ENCODE measurements around the gene NRP1.

Gene NRP1

DNA sequence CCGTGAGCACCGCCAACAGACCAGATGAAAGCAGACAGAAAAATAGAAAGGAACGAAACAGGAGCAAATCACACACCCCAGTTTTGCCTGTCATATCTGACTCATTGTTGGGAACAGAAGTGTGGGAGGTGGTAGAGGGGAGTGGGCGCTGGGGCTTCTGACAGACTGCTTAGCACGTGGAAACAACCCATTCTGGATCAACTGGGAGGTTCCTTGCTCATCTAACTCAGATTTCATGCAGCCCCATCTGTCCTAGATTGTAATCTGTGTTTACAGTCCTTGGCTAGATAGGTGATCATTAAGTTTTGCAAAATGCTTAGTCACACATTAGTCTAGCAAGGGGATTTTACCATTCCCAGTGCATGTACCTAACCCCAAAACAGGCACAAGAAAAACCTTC, 154.1 kb downstream of the NRP1 start:
- no CpG with 5 or more reads among the region's 5 CpGs for whole genome bisulfite sequencing, 2 donors (ENCODE audit: extremely low coverage in 2 of 2, insufficient read length in 2 of 2, insufficient replicate concordance in 1 of 2)
- H3K23ac ChIP-seq (ENCODE audit: low read depth, low read length, poor library complexity): no peak overlapping the region
- no peak overlapping the region for H3K9ac ChIP-seq (ENCODE audit: low read depth, low read length, poor library complexity)
- no peak overlapping the region for H4K91ac ChIP-seq (ENCODE audit: low read depth, low read length, poor library complexity)
- no peak overlapping the region for H3K4me2 ChIP-seq (ENCODE audit: insufficient read depth, low read length, poor library complexity, severe bottlenecking)
- H2AFZ ChIP-seq (ENCODE audit: low read length): no peak overlapping the region
- no peaks in the 10 kb centered on the region for H3K79me1 ChIP-seq (ENCODE audit: low read depth, low read length)
- H3K27me3 ChIP-seq (ENCODE audit: control insufficient read depth in 3 of 3, insufficient read depth in 3 of 3, low read depth in 1 of 3, low read length in 3 of 3): no peaks in the 10 kb centered on the region
- no peak for DNase-seq (ENCODE audit: low spot score)
- no peak overlapping the region for H2BK12ac ChIP-seq (ENCODE audit: low read length)
- H3K18ac ChIP-seq (ENCODE audit: low read length): no peak overlapping the region
- no peak overlapping the region for H2AK5ac ChIP-seq (ENCODE audit: low read depth, low read length)
- H3K36me3 ChIP-seq (replicated peaks in 1 of 2; ENCODE audit: control insufficient read depth in 2 of 2, insufficient read depth in 2 of 2, low read length in 2 of 2): peaks cover 0 to 88% of the 10 kb centered on the region in 2 donors
- no peaks in the 10 kb centered on the region for H3K9me3 ChIP-seq (replicated peaks in 1 of 2; ENCODE audit: control insufficient read depth in 2 of 2, insufficient read depth in 1 of 2, low read depth in 1 of 2, low read length in 2 of 2)
- no peak overlapping the region for H2BK5ac ChIP-seq (ENCODE audit: low read length)
- no peak overlapping the region for H2BK120ac ChIP-seq (ENCODE audit: low read depth, low read length)
- H3K4ac ChIP-seq (ENCODE audit: low read length): no peak overlapping the region
- peaks cover 0 to 4% of the 10 kb centered on the region in 2 donors for H3K4me1 ChIP-seq (ENCODE audit: control insufficient read depth in 2 of 2, insufficient read depth in 1 of 2, low read depth in 1 of 2, low read length in 2 of 2)
- H3K27ac ChIP-seq (replicated peaks; ENCODE audit: low read length): no peak overlapping the region
- H4K8ac ChIP-seq (ENCODE audit: low read depth, low read length): no peak overlapping the region
- no peak overlapping the region for H2BK15ac ChIP-seq (ENCODE audit: low read length)
- no peak overlapping the region for H3K4me3 ChIP-seq (ENCODE audit: low read length in 2 of 2)
- H3K14ac ChIP-seq (ENCODE audit: low read length): no peak overlapping the region

DNA sequence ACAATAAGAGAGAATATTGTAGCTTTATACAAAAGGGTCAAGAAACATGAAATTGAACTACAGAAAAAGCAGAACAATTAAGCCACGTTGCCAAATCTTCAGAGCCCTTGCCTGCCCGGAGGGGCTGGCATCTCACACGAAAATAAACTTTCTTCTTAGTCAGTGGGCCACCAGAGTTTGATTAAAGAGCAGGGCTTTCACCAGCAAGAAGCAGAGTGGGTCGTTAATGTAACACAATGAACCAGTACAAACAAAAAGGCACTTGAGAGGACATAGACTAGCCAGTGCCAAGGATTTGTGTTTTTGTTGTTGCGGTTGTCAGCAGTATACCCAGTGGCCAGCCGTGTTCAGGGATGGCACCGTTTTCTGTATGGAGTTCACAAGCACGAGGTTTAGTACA, 155.4 kb downstream of the NRP1 start:
- Histone ChIP-seq H3K4me1 (ENCODE audit: control insufficient read depth in 2 of 2, insufficient read depth in 1 of 2, low read depth in 1 of 2, low read length in 2 of 2) (peaks cover 0 to 4% of the 10 kb centered on the region in 2 donors), H3K79me1 (ENCODE audit: low read depth, low read length) (no peaks in the 10 kb centered on the region), H3K27me3 (ENCODE audit: control insufficient read depth in 3 of 3, insufficient read depth in 3 of 3, low read depth in 1 of 3, low read length in 3 of 3) (no peaks in the 10 kb centered on the region), H2AK5ac (ENCODE audit: low read depth, low read length) (no peak overlapping the region), H3K4me2 (ENCODE audit: insufficient read depth, low read length, poor library complexity, severe bottlenecking) (no peak overlapping the region), H3K23ac (ENCODE audit: low read depth, low read length, poor library complexity) (no peak overlapping the region), H3K4ac (ENCODE audit: low read length) (no peak overlapping the region), H2BK120ac (ENCODE audit: low read depth, low read length) (no peak overlapping the region), H3K4me3 (ENCODE audit: low read length in 2 of 2) (no peak overlapping the region), H3K9me3 (replicated peaks in 1 of 2; ENCODE audit: control insufficient read depth in 2 of 2, insufficient read depth in 1 of 2, low read depth in 1 of 2, low read length in 2 of 2) (no peaks in the 10 kb centered on the region), H2BK12ac (ENCODE audit: low read length) (no peak overlapping the region), H3K36me3 (replicated peaks in 1 of 2; ENCODE audit: control insufficient read depth in 2 of 2, insufficient read depth in 2 of 2, low read length in 2 of 2) (peaks cover 0 to 74% of the 10 kb centered on the region in 2 donors), H3K9ac (ENCODE audit: low read depth, low read length, poor library complexity) (no peak overlapping the region), H3K27ac (replicated peaks; ENCODE audit: low read length) (no peak overlapping the region), H2AFZ (ENCODE audit: low read length) (no peak overlapping the region), H3K18ac (ENCODE audit: low read length) (no peak overlapping the region), H2BK15ac (ENCODE audit: low read length) (no peak overlapping the region), H3K14ac (ENCODE audit: low read length) (no peak overlapping the region), H4K8ac (ENCODE audit: low read depth, low read length) (no peak overlapping the region), H4K91ac (ENCODE audit: low read depth, low read length, poor library complexity) (no peak overlapping the region), H2BK5ac (ENCODE audit: low read length) (no peak overlapping the region)
- DNase-seq (ENCODE audit: low spot score): no peak
- WGBS, 2 donors (ENCODE audit: extremely low coverage in 2 of 2, insufficient read length in 2 of 2, insufficient replicate concordance in 1 of 2): no CpG with 5 or more reads among the region's 8 CpGs

- Histone ChIP-seq H3K79me1 (ENCODE audit: low read depth, low read length) (no peaks in the 10 kb centered on the region), H3K9ac (ENCODE audit: low read depth, low read length, poor library complexity) (no peak overlapping the region), H2BK12ac (ENCODE audit: low read length) (no peak overlapping the region), H3K4me3 (ENCODE audit: low read length in 2 of 2) (no peak overlapping the region), H2BK15ac (ENCODE audit: low read length) (no peak overlapping the region), H3K36me3 (replicated peaks in 1 of 2; ENCODE audit: control insufficient read depth in 2 of 2, insufficient read depth in 2 of 2, low read length in 2 of 2) (peaks cover 0 to 66% of the 10 kb centered on the region in 2 donors), H3K18ac (ENCODE audit: low read length) (no peak overlapping the region), H2AFZ (ENCODE audit: low read length) (no peak overlapping the region), H3K14ac (ENCODE audit: low read length) (no peak overlapping the region), H3K4me2 (ENCODE audit: insufficient read depth, low read length, poor library complexity, severe bottlenecking) (no peak overlapping the region), H3K4me1 (ENCODE audit: control insufficient read depth in 2 of 2, insufficient read depth in 1 of 2, low read depth in 1 of 2, low read length in 2 of 2) (peaks cover 0 to 4% of the 10 kb centered on the region in 2 donors), H3K9me3 (replicated peaks in 1 of 2; ENCODE audit: control insufficient read depth in 2 of 2, insufficient read depth in 1 of 2, low read depth in 1 of 2, low read length in 2 of 2) (no peaks in the 10 kb centered on the region), H2BK5ac (ENCODE audit: low read length) (no peak overlapping the region), H3K27me3 (ENCODE audit: control insufficient read depth in 3 of 3, insufficient read depth in 3 of 3, low read depth in 1 of 3, low read length in 3 of 3) (no peaks in the 10 kb centered on the region), H2AK5ac (ENCODE audit: low read depth, low read length) (no peak overlapping the region), H3K27ac (replicated peaks; ENCODE audit: low read length) (no peak overlapping the region), H3K4ac (ENCODE audit: low read length) (no peak overlapping the region), H4K8ac (ENCODE audit: low read depth, low read length) (no peak overlapping the region), H4K91ac (ENCODE audit: low read depth, low read length, poor library complexity) (no peak overlapping the region), H3K23ac (ENCODE audit: low read depth, low read length, poor library complexity) (no peak overlapping the region), H2BK120ac (ENCODE audit: low read depth, low read length) (no peak overlapping the region)
- no CpG with 5 or more reads among the region's 3 CpGs for WGBS, 2 donors (ENCODE audit: extremely low coverage in 2 of 2, insufficient read length in 2 of 2, insufficient replicate concordance in 1 of 2)
- DNase-seq (ENCODE audit: low spot score): no peak
Measured at GRCh38 chr10:33178026-33178755, 156.3 kb downstream of the NRP1 start.

- Histone ChIP-seq H3K79me1 (ENCODE audit: low read depth, low read length) (no peaks in the 10 kb centered on the region), H3K14ac (ENCODE audit: low read length) (no peak overlapping the region), H3K4ac (ENCODE audit: low read length) (no peak overlapping the region), H3K23ac (ENCODE audit: low read depth, low read length, poor library complexity) (no peak overlapping the region), H3K4me1 (ENCODE audit: control insufficient read depth in 2 of 2, insufficient read depth in 1 of 2, low read depth in 1 of 2, low read length in 2 of 2) (peaks cover 0 to 4% of the 10 kb centered on the region in 2 donors), H4K91ac (ENCODE audit: low read depth, low read length, poor library complexity) (no peak overlapping the region), H3K4me2 (ENCODE audit: insufficient read depth, low read length, poor library complexity, severe bottlenecking) (no peak overlapping the region), H3K36me3 (replicated peaks in 1 of 2; ENCODE audit: control insufficient read depth in 2 of 2, insufficient read depth in 2 of 2, low read length in 2 of 2) (peaks cover 0 to 50% of the 10 kb centered on the region in 2 donors), H2AK5ac (ENCODE audit: low read depth, low read length) (no peak overlapping the region), H2BK12ac (ENCODE audit: low read length) (no peak overlapping the region), H2BK15ac (ENCODE audit: low read length) (no peak overlapping the region), H3K9me3 (replicated peaks in 1 of 2; ENCODE audit: control insufficient read depth in 2 of 2, insufficient read depth in 1 of 2, low read depth in 1 of 2, low read length in 2 of 2) (no peaks in the 10 kb centered on the region), H2AFZ (ENCODE audit: low read length) (no peak overlapping the region), H3K27ac (replicated peaks; ENCODE audit: low read length) (no peak overlapping the region), H3K18ac (ENCODE audit: low read length) (no peak overlapping the region), H3K4me3 (ENCODE audit: low read length in 2 of 2) (no peak overlapping the region), H3K27me3 (ENCODE audit: control insufficient read depth in 3 of 3, insufficient read depth in 3 of 3, low read depth in 1 of 3, low read length in 3 of 3) (no peaks in the 10 kb centered on the region), H3K9ac (ENCODE audit: low read depth, low read length, poor library complexity) (no peak overlapping the region), H2BK120ac (ENCODE audit: low read depth, low read length) (no peak overlapping the region), H4K8ac (ENCODE audit: low read depth, low read length) (no peak overlapping the region), H2BK5ac (ENCODE audit: low read length) (no peak overlapping the region)
- DNase-seq (ENCODE audit: low spot score): no peak
- no CpG with 5 or more reads among the region's 2 CpGs for WGBS, 2 donors (ENCODE audit: extremely low coverage in 2 of 2, insufficient read length in 2 of 2, insufficient replicate concordance in 1 of 2)
Measured at GRCh38 chr10:33176688-33177087, 157.8 kb downstream of the NRP1 start.

All from neuronal stem cell (in vitro differentiated cells).